Cardiac muscle cell (in vitro differentiated cells and primary cell): ENCODE measurements around the gene C1orf115. TPM values are rescaled to one million over a fixed set of nuclear protein-coding genes. Genes with fewer than 3 reads are reported as not detected.

Source experiments
- DNase-seq, 2 donors: peaks; one replicate each; pipeline versions ENCODE4 v3.0.0 to v3.0.0-alpha.2; 2010 to 2017; ENCODE audit warnings: low read depth in 1 of 2, low spot score in 1 of 2
- H3K27ac ChIP-seq: fragments of 200-600 bp; sonication (generic); 2 replicates; pipeline ENCODE4 v1.5.1; 2016
- H3K27me3 ChIP-seq: fragments of 200-600 bp; sonication (generic); 2 replicates; pipeline ENCODE4 v1.6.0; 2016; ENCODE audit warnings: control low read depth
- H3K36me3 ChIP-seq: fragments of 200-600 bp; sonication (generic); 2 replicates; pipeline ENCODE4 v1.5.1; 2016; ENCODE audit warnings: control low read depth
- H3K4me1 ChIP-seq: fragments of 200-600 bp; sonication (generic); 2 replicates; pipeline ENCODE4 v1.8.1; 2017; ENCODE audit warnings: low read depth, mild to moderate bottlenecking, mixed run types
- H3K4me3 ChIP-seq: fragments of 200-600 bp; sonication (generic); 2 replicates; pipeline ENCODE4 v1.5.1; 2016; ENCODE audit warnings: mild to moderate bottlenecking
- H3K9me3 ChIP-seq: fragments of 200-600 bp; sonication (generic); 2 replicates; pipeline ENCODE4 v1.5.1; 2017; ENCODE audit warnings: low read depth, mild to moderate bottlenecking, control low read depth
- CTCF ChIP-seq: IDR thresholded peaks from 2 replicates; pipeline ENCODE4 v1.5.1; 2012; ENCODE audit warnings: low read depth, mild to moderate bottlenecking, low read length
- polyA plus RNA-seq: library from polyadenylated mRNA; unstranded; fragments of >200 nt; fragmentation: Nextera tagmentation; extraction: Ambion mirVana; gene quantifications from 2 replicates; pipeline ENCODE4 v1.2.1, GENCODE V29; 2016
- total RNA-seq: library from RNA; depleted of rRNA; stranded (reverse); fragments of >200 nt; gene quantifications from 2 replicates; pipeline ENCODE4 v1.2.3, GENCODE V29; 2016

C1orf115 gene
- total and polyA plus RNA-seq, 2 experiments from 2014 or later = 5.3 to 7.5 TPM

- TF ChIP-seq CTCF = no peak
- Histone ChIP-seq H3K27ac (peak within 1 kb of the TSS; percentile 72), H3K36me3 (no peaks in the 10 kb centered on the region), H3K4me1 (peaks cover 31% of the 10 kb centered on the region), H3K27me3 (no peaks in the 10 kb centered on the region), H3K4me3 (peak within 1 kb of the TSS; percentile 53), H3K9me3 (no peaks in the 10 kb centered on the region)
- peak; percentile 79 to 90 for DNase-seq
Observed at GRCh38 chr1:220748089-220748934, 58.1 kb downstream of the C1orf115 start, which contains the start of gene MTARC2. MTARC2 (plus strand) TSS chr1:220748322; CDS start chr1:220748532, 210 bp downstream.

Other genes starting within 250 kb of the C1orf115 start
- 24.0 and 24.6 TPM in 2 replicates for gene MARK1, start 162.2 kb upstream of the C1orf115 start, total RNA-seq
- gene MARK1, start 162.2 kb upstream of the C1orf115 start, polyA plus RNA-seq = 21.4 and 25.2 TPM in 2 replicates
- gene MTARC2, start 58.0 kb downstream of the C1orf115 start, total RNA-seq = 36.4 and 38.1 TPM in 2 replicates
- 54.5 and 58.2 TPM in 2 replicates for gene MTARC2, start 58.0 kb downstream of the C1orf115 start, polyA plus RNA-seq
- 4.5 and 5.5 TPM in 2 replicates for gene MTARC1, start 96.5 kb downstream of the C1orf115 start, total RNA-seq
- gene MTARC1, start 96.5 kb downstream of the C1orf115 start, polyA plus RNA-seq = 15.8 and 16.3 TPM in 2 replicates
- gene HLX, start 189.1 kb downstream of the C1orf115 start, total RNA-seq = 1.3 and 4.5 TPM in 2 replicates
- gene HLX, start 189.1 kb downstream of the C1orf115 start, polyA plus RNA-seq = 0.15 and 2.1 TPM in 2 replicates